Parathyroid adenoma (tissue), 2 donors: ENCODE data around the gene TSC2.
A peak's percentile ranks its signal among the peaks of the same experiment; 100 is the strongest.

ENCODE experiments used
- H2AFZ ChIP-seq: fragments of 300-600 bp; sonication (generic); one replicate; pipeline ENCODE4 v1.7.0; 2017; ENCODE audit warnings: antibody characterized with exemption, mild to moderate bottlenecking
- H3K27ac ChIP-seq: fragments of 300-600 bp; sonication (generic); one replicate; pipeline ENCODE4 v1.7.0; 2017
- H3K27me3 ChIP-seq: fragments of 300-600 bp; sonication (generic); one replicate; pipeline ENCODE4 v1.7.0; 2017; ENCODE audit warnings: low read length; ENCODE audit not compliant: control insufficient read depth, insufficient read depth
- H3K36me3 ChIP-seq: fragments of 300-600 bp; sonication (generic); one replicate; pipeline ENCODE4 v1.7.0; 2017; ENCODE audit warnings: low read length; ENCODE audit not compliant: control insufficient read depth, insufficient read depth
- H3K4me1 ChIP-seq: fragments of 300-600 bp; sonication (generic); one replicate; pipeline ENCODE4 v1.7.0; 2017; ENCODE audit warnings: control low read depth
- H3K4me2 ChIP-seq: fragments of 300-600 bp; sonication (generic); one replicate; pipeline ENCODE4 v1.7.0; 2017; ENCODE audit warnings: low read length
- H3K4me3 ChIP-seq: fragments of 300-600 bp; sonication (generic); one replicate; pipeline ENCODE4 v1.7.0; 2017; ENCODE audit warnings: low read depth, low read length
- H3K79me2 ChIP-seq: fragments of 300-600 bp; sonication (generic); one replicate; pipeline ENCODE4 v1.7.0; 2017; ENCODE audit warnings: control low read depth
- H3K9ac ChIP-seq: fragments of 300-600 bp; sonication (generic); one replicate; pipeline ENCODE4 v1.7.0; 2017; ENCODE audit warnings: mild to moderate bottlenecking
- H3K9me3 ChIP-seq: fragments of 300-600 bp; sonication (generic); one replicate; pipeline ENCODE4 v1.7.0; 2017; ENCODE audit warnings: low read length; ENCODE audit not compliant: control insufficient read depth
- TF ChIP-seq, protein P1 (sequence below): fragments of 300-600 bp; sonication (generic); IDR thresholded peaks from one replicate; pipeline ENCODE4 v1.7.0; 2017; ENCODE audit warnings: antibody characterized with exemption, mild to moderate bottlenecking
- donor health status: primary hyperparathyroidism.

The TSC2 gene

DNA sequence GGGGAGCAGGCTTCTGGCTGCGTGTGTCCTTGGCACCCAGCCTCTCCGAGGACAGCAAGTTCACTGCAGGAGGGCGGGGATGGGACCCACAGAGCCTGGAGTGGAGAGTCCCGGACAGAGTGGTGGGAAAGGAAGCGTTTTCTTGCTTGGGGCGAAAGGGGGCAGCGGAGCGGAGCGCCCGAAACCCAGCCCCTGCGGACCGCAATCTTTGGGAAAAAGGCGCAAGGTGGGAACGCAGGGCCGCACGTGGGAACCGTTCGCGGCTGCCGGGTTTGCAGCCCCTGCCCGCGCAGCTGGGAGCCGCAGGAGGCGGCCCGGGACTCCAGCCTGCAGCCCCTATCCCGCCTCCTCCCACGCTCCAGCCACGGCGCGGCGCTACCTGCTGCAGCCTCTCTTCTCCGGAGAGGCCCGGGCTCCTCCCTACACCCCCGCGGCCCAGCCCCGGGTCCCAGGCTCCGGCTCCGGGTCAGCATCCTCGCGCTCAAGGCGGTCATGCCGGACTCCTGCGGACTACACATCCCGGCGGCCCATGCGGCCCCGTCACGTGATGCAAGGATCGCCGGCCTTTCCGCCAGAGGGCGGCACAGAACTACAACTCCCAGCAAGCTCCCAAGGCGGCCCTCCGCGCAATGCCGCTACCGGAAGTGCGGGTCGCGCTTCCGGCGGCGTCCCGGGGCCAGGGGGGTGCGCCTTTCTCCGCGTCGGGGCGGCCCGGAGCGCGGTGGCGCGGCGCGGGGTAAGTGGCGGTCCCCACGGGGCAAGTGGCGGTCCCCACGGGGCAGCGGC, at the start of gene TSC2, which contains the start of gene NTHL1:
Gene TSC2 (plus strand): TSS at position 656 of the 786 bp plus-strand sequence. CDS start 631 bp downstream, outside the sequence.
Gene NTHL1 (minus strand): TSS at position 505 of the 786 bp plus-strand sequence. CDS start 11 bp downstream, at position 494.
- TF ChIP-seq, protein P1, sequence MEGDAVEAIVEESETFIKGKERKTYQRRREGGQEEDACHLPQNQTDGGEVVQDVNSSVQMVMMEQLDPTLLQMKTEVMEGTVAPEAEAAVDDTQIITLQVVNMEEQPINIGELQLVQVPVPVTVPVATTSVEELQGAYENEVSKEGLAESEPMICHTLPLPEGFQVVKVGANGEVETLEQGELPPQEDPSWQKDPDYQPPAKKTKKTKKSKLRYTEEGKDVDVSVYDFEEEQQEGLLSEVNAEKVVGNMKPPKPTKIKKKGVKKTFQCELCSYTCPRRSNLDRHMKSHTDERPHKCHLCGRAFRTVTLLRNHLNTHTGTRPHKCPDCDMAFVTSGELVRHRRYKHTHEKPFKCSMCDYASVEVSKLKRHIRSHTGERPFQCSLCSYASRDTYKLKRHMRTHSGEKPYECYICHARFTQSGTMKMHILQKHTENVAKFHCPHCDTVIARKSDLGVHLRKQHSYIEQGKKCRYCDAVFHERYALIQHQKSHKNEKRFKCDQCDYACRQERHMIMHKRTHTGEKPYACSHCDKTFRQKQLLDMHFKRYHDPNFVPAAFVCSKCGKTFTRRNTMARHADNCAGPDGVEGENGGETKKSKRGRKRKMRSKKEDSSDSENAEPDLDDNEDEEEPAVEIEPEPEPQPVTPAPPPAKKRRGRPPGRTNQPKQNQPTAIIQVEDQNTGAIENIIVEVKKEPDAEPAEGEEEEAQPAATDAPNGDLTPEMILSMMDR = peak; percentile 76
- Histone ChIP-seq H3K9me3 (no peaks in the 10 kb centered on the region), H3K79me2 (peaks cover 34% of the 10 kb centered on the region), H3K4me3 (peak within 1 kb of the TSS; percentile 88), H3K27me3 (no peaks in the 10 kb centered on the region), H3K36me3 (no peaks in the 10 kb centered on the region), H3K27ac (peak within 1 kb of the TSS; percentile 39), H2AFZ (peak within 1 kb of the TSS; percentile 90), H3K9ac (no peak within 1 kb of the TSS), H3K4me2 (peak within 1 kb of the TSS; percentile 76), H3K4me1 (peaks cover 8% of the 10 kb centered on the region)

DNA sequence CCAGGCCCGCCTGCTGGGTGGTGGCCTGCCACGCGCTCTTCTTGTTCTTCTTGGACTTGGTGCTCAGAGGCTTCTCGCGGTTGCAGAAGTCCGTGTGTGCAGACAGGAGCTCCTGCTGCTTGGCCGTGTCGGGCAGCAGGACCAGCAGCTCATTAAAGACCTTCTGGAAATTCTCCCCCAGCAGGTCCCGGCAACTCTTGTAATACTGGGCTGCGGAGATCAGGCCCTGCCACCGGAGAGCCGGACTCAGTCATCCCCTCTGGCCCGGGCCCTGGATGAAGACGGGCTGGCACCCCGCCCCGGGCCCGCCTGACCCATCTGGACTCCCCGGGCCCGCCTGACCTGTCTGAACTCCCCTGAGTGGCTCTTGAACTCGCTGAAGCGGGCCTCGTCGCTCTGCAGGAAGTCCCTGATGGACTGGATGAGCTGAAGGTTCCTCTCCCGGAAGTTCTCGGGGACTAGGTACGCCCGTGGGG, 49.4 kb upstream of the TSC2 start:
- no peaks in the 10 kb centered on the region for H3K4me1 ChIP-seq
- H3K4me3 ChIP-seq = no peak overlapping the region
- TF ChIP-seq, protein P1 = no peak
- H3K36me3 ChIP-seq = no peaks in the 10 kb centered on the region
- H3K27me3 ChIP-seq = no peaks in the 10 kb centered on the region
- peaks cover 6% of the 10 kb centered on the region for H3K79me2 ChIP-seq
- no peak overlapping the region for H3K9ac ChIP-seq
- H3K9me3 ChIP-seq = no peaks in the 10 kb centered on the region
- H3K27ac ChIP-seq = no peak overlapping the region
- H3K4me2 ChIP-seq = no peak overlapping the region
- no peak overlapping the region for H2AFZ ChIP-seq

DNA sequence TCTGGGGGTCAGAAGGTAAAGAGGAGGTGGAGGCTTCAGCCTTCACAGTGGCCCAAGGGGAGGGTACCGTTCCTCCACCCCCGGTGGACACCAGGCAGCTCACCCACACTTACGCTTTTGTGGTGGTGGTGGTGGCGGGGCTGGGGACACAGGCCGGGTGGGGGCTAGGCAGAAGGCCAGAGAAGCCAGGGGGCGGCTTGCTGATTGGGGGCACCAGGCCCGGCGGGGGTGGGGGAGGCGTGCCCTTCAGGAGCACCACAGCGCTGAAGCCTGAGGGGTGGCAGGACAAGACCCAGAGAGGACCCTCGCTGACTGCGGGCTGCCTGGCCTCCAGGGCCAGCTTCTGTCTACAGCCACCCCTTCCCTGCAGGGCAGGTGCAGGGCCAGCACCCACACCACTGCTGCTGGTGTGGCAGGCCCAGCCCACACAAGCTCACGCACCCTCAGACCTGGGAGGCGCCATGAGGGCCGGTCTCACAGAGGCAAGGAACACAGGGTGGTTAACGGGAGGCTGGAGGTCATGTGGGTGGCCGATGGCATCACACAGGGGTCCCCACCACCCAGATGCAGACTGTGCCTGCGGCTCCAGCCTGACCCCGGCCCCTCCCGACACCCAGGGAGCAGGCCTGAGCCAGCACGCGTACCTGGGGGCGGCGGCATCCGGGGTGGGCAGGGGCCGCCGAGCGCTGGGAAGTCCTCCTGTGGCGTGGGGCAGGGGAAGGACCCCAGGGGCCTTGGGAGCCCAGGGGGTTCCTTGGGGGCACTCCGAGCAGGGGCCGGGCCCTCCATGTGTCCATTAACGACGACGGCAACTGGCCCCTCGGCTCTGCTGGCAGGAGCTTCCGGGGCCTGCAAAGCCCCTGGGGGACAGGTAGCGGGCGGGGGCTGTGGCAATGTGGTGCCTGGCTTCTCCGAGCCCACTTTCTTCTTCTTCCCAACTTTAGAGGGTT, 48.7 kb upstream of the TSC2 start:
- no peaks in the 10 kb centered on the region for H3K36me3 ChIP-seq
- TF ChIP-seq, protein P1 = no peak
- no peaks in the 10 kb centered on the region for H3K4me1 ChIP-seq

DNA sequence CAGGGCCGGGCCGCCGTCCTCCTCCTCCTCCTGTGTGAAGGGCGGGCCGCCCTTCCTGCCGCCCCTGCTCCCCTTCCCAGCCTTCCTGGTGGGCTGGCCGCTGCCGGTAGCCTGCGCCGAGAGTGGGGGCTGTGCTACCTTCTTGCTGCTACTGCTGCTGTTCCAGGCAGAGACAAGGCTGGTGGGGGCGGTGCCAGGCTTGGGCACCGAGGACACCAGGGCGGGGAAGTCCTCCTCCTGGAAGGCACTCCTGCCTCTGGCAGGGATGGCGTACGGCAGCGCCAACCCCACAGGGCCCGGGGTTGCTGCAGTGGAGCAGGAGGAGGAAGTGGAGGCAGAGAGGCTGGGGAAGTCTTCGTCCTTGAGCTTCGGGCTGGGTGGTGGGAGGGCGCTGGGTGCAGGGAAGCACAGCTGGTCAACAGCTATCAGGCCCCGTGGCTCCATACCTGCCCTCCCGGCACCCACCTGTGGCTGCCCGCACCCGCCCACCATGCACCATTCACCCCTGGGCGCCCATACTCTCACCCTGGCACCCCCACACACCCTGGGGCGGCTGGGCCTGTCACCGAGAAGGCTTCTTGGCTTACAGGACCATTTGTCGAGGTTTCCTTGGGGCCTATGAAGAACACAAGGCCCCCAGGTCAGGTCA, 47.8 kb upstream of the TSC2 start:
- no peaks in the 10 kb centered on the region for H3K36me3 ChIP-seq

More for the DNA sequence above, 48.7 kb upstream of the TSC2 start:
- H2AFZ ChIP-seq = no peak overlapping the region
- no peak overlapping the region for H3K9ac ChIP-seq
- H3K27ac ChIP-seq = no peak overlapping the region
- no peaks in the 10 kb centered on the region for H3K9me3 ChIP-seq
- peaks cover 12% of the 10 kb centered on the region for H3K79me2 ChIP-seq
- H3K27me3 ChIP-seq = no peaks in the 10 kb centered on the region
- no peak overlapping the region for H3K4me3 ChIP-seq
- no peak overlapping the region for H3K4me2 ChIP-seq

More for the DNA sequence above, 47.8 kb upstream of the TSC2 start:
- Histone ChIP-seq H3K27ac (no peak overlapping the region), H3K4me3 (no peak overlapping the region), H2AFZ (no peak overlapping the region), H3K27me3 (no peaks in the 10 kb centered on the region), H3K9ac (no peak overlapping the region), H3K4me1 (no peaks in the 10 kb centered on the region), H3K9me3 (no peaks in the 10 kb centered on the region), H3K79me2 (peaks cover 19% of the 10 kb centered on the region), H3K4me2 (no peak overlapping the region)
- TF ChIP-seq, protein P1 = no peak
